ENCODE data around the gene CCDC24.

DNA sequence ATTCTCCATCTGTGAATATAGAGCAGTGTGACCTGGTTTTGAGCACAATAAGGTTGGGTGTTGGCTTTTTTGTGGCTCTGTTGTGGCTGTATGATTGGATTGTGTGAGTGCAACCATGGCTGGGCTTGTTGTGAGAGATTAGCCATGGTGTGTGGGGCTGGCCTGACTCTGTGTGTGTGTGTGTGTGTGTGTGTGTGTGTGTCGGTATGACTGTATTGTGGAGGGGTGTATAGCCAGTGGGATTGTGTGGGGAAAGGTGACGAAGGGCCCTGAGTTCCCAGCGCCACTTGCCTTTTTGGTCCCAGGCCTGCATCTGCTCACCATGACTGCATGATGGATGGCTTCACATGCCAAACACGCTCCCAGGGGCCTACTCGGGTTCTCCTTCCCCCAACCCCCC lies 45.8 kb downstream of the CCDC24 start:
- TF ChIP-seq, protein P1, sequence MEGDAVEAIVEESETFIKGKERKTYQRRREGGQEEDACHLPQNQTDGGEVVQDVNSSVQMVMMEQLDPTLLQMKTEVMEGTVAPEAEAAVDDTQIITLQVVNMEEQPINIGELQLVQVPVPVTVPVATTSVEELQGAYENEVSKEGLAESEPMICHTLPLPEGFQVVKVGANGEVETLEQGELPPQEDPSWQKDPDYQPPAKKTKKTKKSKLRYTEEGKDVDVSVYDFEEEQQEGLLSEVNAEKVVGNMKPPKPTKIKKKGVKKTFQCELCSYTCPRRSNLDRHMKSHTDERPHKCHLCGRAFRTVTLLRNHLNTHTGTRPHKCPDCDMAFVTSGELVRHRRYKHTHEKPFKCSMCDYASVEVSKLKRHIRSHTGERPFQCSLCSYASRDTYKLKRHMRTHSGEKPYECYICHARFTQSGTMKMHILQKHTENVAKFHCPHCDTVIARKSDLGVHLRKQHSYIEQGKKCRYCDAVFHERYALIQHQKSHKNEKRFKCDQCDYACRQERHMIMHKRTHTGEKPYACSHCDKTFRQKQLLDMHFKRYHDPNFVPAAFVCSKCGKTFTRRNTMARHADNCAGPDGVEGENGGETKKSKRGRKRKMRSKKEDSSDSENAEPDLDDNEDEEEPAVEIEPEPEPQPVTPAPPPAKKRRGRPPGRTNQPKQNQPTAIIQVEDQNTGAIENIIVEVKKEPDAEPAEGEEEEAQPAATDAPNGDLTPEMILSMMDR (IDR thresholded peaks at IDR 0.05 in 4 of 5, conservative IDR thresholded peaks at IDR 0.05 in 1 of 5), result no peak
- TF ChIP-seq POLR2A (IDR thresholded peaks at IDR 0.05), result no peak

Measured in gastrocnemius medialis (tissue), 4 donors.